Measurements from ENCODE around the gene EHD1. TPM values are rescaled to one million over a fixed set of nuclear protein-coding genes. Genes with fewer than 3 reads are reported as not detected.

EHD1 gene
- total RNA-seq, 2 experiments from 2014 or later: 71.0 to 73.6 TPM

GRCh38 chr11:64842851-64843685 is 35.4 kb downstream of the EHD1 start:
- ATAC-seq (no peak), DNase-seq (no peak)
- ChIA-PET CTCF (interaction anchor here (0.5 to 15.7 kb wide), 6 partner anchors 8 to 407 kb away, joined by 3 to 377 read pairs (median 3); no protein-coding TSS in a partner anchor), POLR2A (interaction anchor here (0.6 kb wide), 1 partner anchor 45 kb away, joined by 3 read pairs; no protein-coding TSS in a partner anchor)
- intact Hi-C loops (cut with DNase I, micrococcal nuclease): no loop called here
- Mint-ChIP-seq H3K36me3 (ENCODE audit: low read depth) (no peaks in the 10 kb centered on the region), H3K9me3 (ENCODE audit: low read depth) (no peaks in the 10 kb centered on the region), H3K27ac (peak overlapping the region; percentile 25), H3K4me1 (peaks cover 18% of the 10 kb centered on the region), H3K4me3 (no peak overlapping the region), H3K27me3 (no peaks in the 10 kb centered on the region)

DNA sequence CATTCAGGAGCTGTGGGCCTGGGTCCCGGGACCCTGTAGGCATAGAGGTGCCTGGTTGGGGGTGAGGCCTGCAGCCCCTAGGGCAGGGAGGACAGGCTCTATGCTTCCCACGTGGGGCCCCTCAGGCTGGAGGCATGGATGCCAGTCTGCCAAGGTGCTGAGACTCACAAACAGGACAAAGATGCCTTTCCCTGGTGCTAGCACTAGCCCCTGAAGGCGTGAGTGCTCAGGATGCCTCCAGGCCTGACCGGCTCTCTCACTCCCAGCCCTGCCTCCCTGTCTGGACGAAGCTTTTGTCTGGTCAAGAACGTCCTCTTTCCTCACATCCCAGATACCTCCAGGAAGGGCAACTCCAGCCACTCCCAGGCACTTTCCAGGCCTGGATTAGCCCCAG is 36.1 kb downstream of the EHD1 start:
- ChIA-PET CTCF (interaction anchor here (0.5 to 15.7 kb wide), 3 partner anchors 50 to 173 kb away, joined by 3 to 377 read pairs (median 3); no protein-coding TSS in a partner anchor), POLR2A (no interaction called here)
- intact Hi-C loops (cut with DNase I, micrococcal nuclease): no loop called here

DNA sequence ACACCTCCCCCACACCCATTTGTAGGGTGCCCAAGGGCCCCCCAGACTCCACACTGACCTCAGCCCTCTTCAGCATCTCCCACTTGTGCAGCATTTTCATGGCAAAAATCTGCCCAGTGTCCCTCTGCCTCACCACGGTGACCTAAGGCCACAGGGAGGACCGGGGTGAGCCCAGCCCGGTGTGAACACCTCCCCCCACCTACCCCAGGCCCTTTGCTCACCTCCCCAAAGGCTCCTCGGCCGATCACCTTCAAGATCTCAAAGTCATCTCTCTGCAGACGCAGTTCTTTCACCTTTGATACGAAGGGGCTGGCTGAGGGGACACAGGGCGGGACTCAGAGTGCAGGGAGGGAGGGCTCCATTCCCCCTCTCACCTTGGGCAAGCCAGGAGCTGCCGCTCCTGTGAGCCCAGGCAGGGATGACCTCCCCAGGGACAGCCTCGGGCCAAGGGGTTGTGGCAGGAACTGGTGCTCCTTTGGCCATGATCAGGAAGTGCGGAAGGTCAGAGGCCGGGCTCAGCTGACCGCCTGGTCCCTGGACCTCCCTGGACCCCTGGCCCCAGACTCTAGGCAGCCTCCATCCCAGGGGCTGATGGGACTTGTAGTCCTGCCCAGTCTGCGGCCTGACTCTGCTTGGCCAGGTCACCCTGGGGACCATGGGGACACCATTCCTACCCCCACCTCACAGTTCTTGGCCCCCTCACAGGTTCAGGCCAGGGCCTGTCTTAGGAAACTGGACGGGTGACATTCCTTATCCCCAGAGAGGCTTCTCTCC is 36.6 kb downstream of the EHD1 start:
- DNase-seq: no peak
- Mint-ChIP-seq H3K36me3 (ENCODE audit: low read depth) (no peaks in the 10 kb centered on the region), H3K27me3 (no peaks in the 10 kb centered on the region), H3K4me3 (no peak overlapping the region), H3K4me1 (peaks cover 10% of the 10 kb centered on the region), H3K27ac (no peak overlapping the region), H3K9me3 (ENCODE audit: low read depth) (no peaks in the 10 kb centered on the region)
- ChIA-PET POLR2A (no interaction called here), CTCF (interaction anchor here (1.0 to 15.7 kb wide), 2 partner anchors 51 to 174 kb away, joined by 3 to 377 read pairs; no protein-coding TSS in a partner anchor)
- intact Hi-C loops (cut with DNase I, micrococcal nuclease): no loop called here
- ATAC-seq: no peak

More for the DNA sequence above, 36.1 kb downstream of the EHD1 start:
- no peak overlapping the region for H3K4me3 Mint-ChIP-seq
- no peaks in the 10 kb centered on the region for H3K36me3 Mint-ChIP-seq (ENCODE audit: low read depth)
- H3K4me1 Mint-ChIP-seq: peaks cover 15% of the 10 kb centered on the region
- H3K9me3 Mint-ChIP-seq (ENCODE audit: low read depth): no peaks in the 10 kb centered on the region
- no peaks in the 10 kb centered on the region for H3K27me3 Mint-ChIP-seq
- no peak for DNase-seq
- no peak overlapping the region for H3K27ac Mint-ChIP-seq
- no peak for ATAC-seq

GRCh38 chr11:64839887-64840782 is 38.3 kb downstream of the EHD1 start:
- H3K27ac Mint-ChIP-seq: no peak overlapping the region
- H3K36me3 Mint-ChIP-seq (ENCODE audit: low read depth): no peaks in the 10 kb centered on the region
- ChIA-PET CTCF (interaction anchor here (0.6 to 1.7 kb wide), 2 partner anchors 9 to 168 kb away, joined by 3 to 6 read pairs; no protein-coding TSS in a partner anchor), POLR2A (interaction anchor here (0.6 kb wide), 1 partner anchor 202 kb away, joined by 4 read pairs; no protein-coding TSS in a partner anchor)
- intact Hi-C loops (cut with DNase I, micrococcal nuclease): no loop called here
- H3K4me3 Mint-ChIP-seq: no peak overlapping the region
- H3K27me3 Mint-ChIP-seq: no peaks in the 10 kb centered on the region
- no peak for DNase-seq
- peaks cover 7% of the 10 kb centered on the region for H3K4me1 Mint-ChIP-seq
- H3K9me3 Mint-ChIP-seq (ENCODE audit: low read depth): no peaks in the 10 kb centered on the region
- no peak for ATAC-seq

- no peak overlapping the region for H3K4me3 Mint-ChIP-seq
- H3K4me1 Mint-ChIP-seq: peaks cover 4% of the 10 kb centered on the region
- no peak overlapping the region for H3K27ac Mint-ChIP-seq
- intact Hi-C loops (cut with DNase I, micrococcal nuclease): no loop called here
- POLR2A ChIA-PET: no interaction called here
- no peaks in the 10 kb centered on the region for H3K27me3 Mint-ChIP-seq
- no peaks in the 10 kb centered on the region for H3K36me3 Mint-ChIP-seq (ENCODE audit: low read depth)
- DNase-seq: no peak
- no peaks in the 10 kb centered on the region for H3K9me3 Mint-ChIP-seq (ENCODE audit: low read depth)
- CTCF ChIA-PET: interaction anchor here (1.7 kb wide), 1 partner anchor 10 kb away, joined by 6 read pairs; no protein-coding TSS in a partner anchor
- ATAC-seq: no peak
Measured at GRCh38 chr11:64839335-64839734, 39.1 kb downstream of the EHD1 start.

DNA sequence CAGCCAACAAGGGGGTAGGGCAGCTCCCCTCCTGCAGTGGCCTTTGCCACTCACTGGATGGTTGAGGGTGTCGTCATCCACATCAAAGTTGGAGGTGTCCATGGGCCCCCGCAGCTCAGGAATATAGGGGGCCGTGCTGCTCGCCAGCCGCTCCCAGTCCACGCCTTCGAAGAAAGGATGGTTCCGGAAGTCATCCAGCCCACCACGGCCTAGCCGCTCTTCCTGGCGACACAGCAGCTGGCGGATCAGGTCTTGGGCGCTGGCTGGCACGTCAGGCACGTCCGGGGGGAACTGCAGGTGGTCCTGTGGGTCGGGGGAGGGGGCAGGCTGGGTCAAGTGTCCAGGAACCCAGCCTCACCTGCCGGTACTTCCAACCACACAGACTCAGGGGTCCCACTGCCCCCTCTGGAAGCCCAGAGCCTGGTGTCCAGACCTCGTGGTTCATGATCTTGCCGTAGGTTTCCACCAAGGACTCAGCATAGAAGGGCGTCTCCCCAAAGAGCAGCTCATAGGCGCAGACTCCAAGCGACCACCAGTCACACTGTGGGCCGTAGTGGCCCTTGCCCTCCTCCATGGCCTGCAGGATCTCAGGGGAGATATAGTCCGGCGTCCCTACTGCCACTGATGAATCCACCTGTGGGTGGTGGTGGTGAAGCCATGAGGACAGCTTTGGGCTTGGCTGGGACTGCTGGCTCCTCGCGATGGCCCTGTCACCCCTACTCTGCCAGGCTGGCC is 39.7 kb downstream of the EHD1 start:
- Mint-ChIP-seq H3K4me3 (no peak overlapping the region), H3K27me3 (no peaks in the 10 kb centered on the region), H3K27ac (no peak overlapping the region), H3K9me3 (ENCODE audit: low read depth) (no peaks in the 10 kb centered on the region), H3K36me3 (ENCODE audit: low read depth) (no peaks in the 10 kb centered on the region), H3K4me1 (peaks cover under 1% of the 10 kb centered on the region)
- ChIA-PET POLR2A (no interaction called here), CTCF (no interaction called here)
- intact Hi-C loops (cut with DNase I, micrococcal nuclease): no loop called here
- DNase-seq (no peak), ATAC-seq (no peak)

GRCh38 chr11:64837887-64838351 is 40.5 kb downstream of the EHD1 start:
- no peaks in the 10 kb centered on the region for H3K9me3 Mint-ChIP-seq (ENCODE audit: low read depth)
- H3K27me3 Mint-ChIP-seq: no peaks in the 10 kb centered on the region
- no peaks in the 10 kb centered on the region for H3K36me3 Mint-ChIP-seq (ENCODE audit: low read depth)
- POLR2A ChIA-PET: no interaction called here
- intact Hi-C loops (cut with DNase I, micrococcal nuclease): no loop called here
- no peak overlapping the region for H3K4me3 Mint-ChIP-seq
- DNase-seq: no peak
- CTCF ChIA-PET: no interaction called here
- no peaks in the 10 kb centered on the region for H3K4me1 Mint-ChIP-seq
- H3K27ac Mint-ChIP-seq: no peak overlapping the region
- ATAC-seq: no peak

- no peaks in the 10 kb centered on the region for H3K9me3 Mint-ChIP-seq (ENCODE audit: low read depth)
- H3K4me3 Mint-ChIP-seq: no peak overlapping the region
- no peak for DNase-seq
- H3K36me3 Mint-ChIP-seq (ENCODE audit: low read depth): no peaks in the 10 kb centered on the region
- no peaks in the 10 kb centered on the region for H3K4me1 Mint-ChIP-seq
- no peaks in the 10 kb centered on the region for H3K27me3 Mint-ChIP-seq
- no peak for ATAC-seq
- intact Hi-C loops (cut with DNase I, micrococcal nuclease): no loop called here
- POLR2A ChIA-PET: no interaction called here
- CTCF ChIA-PET: interaction anchor here (1.2 kb wide), 1 partner anchor 9 kb away, joined by 3 read pairs; no protein-coding TSS in a partner anchor
- no peak overlapping the region for H3K27ac Mint-ChIP-seq
Measured at GRCh38 chr11:64836448-64837072, 41.9 kb downstream of the EHD1 start.

DNA sequence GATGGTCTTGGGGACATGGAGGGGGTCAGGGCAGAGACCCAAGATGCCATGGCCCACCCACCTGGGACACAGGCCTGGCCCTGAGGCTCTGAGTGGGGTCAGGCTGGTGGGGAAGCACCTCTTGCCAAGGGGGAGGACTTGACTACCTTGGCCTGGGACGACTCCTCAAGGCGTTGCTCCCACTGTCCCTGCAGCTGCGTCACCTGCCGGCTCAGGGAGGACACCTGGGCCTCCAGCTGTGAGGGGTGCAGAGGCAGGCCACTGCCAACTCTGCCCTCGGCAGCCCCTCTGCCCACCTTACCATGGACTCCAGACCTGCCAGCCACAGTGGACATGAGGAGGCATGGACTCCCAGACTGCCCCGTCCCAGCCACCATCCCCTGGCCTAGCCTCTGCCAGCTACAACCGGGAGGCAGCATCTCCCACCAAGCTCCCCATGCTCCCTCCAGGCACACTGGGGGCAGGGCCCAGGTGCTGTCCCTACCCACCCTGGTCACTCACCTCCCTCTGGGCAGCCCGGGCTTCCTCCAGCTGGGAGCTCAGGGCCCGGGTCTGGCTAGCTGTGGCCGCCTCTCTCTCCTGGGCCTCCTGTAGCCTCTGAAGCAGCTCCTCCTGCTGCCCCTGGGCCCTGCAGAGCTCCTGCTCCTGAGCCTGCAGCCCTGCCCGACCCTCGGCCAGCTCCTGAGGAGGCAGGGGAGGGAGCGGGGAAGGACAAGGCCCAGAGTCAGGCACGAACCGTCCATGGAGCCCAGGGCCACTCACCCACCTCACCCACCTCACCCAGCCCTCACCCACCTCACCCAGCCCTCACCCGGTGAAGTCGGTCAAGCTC is 42.6 kb downstream of the EHD1 start:
- ChIA-PET CTCF (interaction anchor here (0.6 to 1.0 kb wide), 2 partner anchors 8 to 23 kb away, joined by 3 read pairs; no protein-coding TSS in a partner anchor), POLR2A (no interaction called here)
- DNase-seq (no peak), ATAC-seq (no peak)
- Mint-ChIP-seq H3K9me3 (ENCODE audit: low read depth) (no peaks in the 10 kb centered on the region), H3K27me3 (no peaks in the 10 kb centered on the region), H3K4me3 (no peak overlapping the region), H3K27ac (no peak overlapping the region), H3K36me3 (ENCODE audit: low read depth) (no peaks in the 10 kb centered on the region), H3K4me1 (no peaks in the 10 kb centered on the region)
- intact Hi-C loops (cut with DNase I, micrococcal nuclease): no loop called here

Measured in activated CD4-positive, alpha-beta T cell treated with anti-CD3 and anti-CD28 coated beads for 36 hours (primary cell).